GM23248 (cell line): ENCODE measurements around the gene C1QTNF6. TPM values are rescaled to one million over a fixed set of nuclear protein-coding genes. Genes with fewer than 3 reads are reported as not detected.
"Not testable (repeated sequence)": the region's sequence is repeated elsewhere in the genome, so short reads cannot be mapped to it uniquely, and the experiment has no call there.

Experiments used
- DNase-seq: peaks from one replicate; pipeline ENCODE4 v3.0.0-alpha.2; 2015
- H2AFZ ChIP-seq: fragments of 200-600 bp; sonication (generic); 2 replicates; pipeline ENCODE4 v1.6.1; 2016; ENCODE audit warnings: antibody characterized with exemption
- H3F3A ChIP-seq: fragments of 200-600 bp; sonication (generic); 2 replicates; pipeline ENCODE4 v1.6.1; 2016; ENCODE audit warnings: mild to moderate bottlenecking, antibody characterized with exemption, mixed run types; ENCODE audit not compliant: insufficient read depth
- H3K27ac ChIP-seq: fragments of 200-600 bp; sonication (generic); 2 replicates; pipeline ENCODE4 v1.5.1; 2016; ENCODE audit warnings: mild to moderate bottlenecking
- H3K27me3 ChIP-seq: fragments of 200-600 bp; sonication (generic); replicated peaks from 2 replicates; pipeline ENCODE4 v1.6.1; 2016; ENCODE audit warnings: mild to moderate bottlenecking; ENCODE audit not compliant: insufficient read depth
- H3K36me3 ChIP-seq: fragments of 200-600 bp; sonication (generic); 2 replicates; pipeline ENCODE4 v1.6.1; 2016; ENCODE audit warnings: low read depth, mild to moderate bottlenecking
- H3K4me1 ChIP-seq: fragments of 200-600 bp; sonication (generic); 2 replicates; pipeline ENCODE4 v1.6.1; 2016; ENCODE audit warnings: mild to moderate bottlenecking; ENCODE audit not compliant: insufficient read depth
- H3K4me2 ChIP-seq: fragments of 200-600 bp; sonication (generic); one replicate; pipeline ENCODE4 v1.6.1; 2016; ENCODE audit warnings: mild to moderate bottlenecking; ENCODE audit not compliant: unreplicated experiment
- H3K4me3 ChIP-seq: fragments of 200-600 bp; sonication (generic); 2 replicates; pipeline ENCODE4 v1.5.1; 2016; ENCODE audit warnings: mild to moderate bottlenecking
- H3K79me2 ChIP-seq: fragments of 200-600 bp; sonication (generic); 2 replicates; pipeline ENCODE4 v1.6.1; 2016; ENCODE audit warnings: mild to moderate bottlenecking; ENCODE audit not compliant: insufficient read depth
- H3K9ac ChIP-seq: fragments of 200-600 bp; sonication (generic); 2 replicates; pipeline ENCODE4 v1.6.1; 2016; ENCODE audit warnings: mild to moderate bottlenecking
- H3K9me2 ChIP-seq: fragments of 200-600 bp; sonication (generic); 2 replicates; pipeline ENCODE4 v1.6.1; 2016; ENCODE audit warnings: mixed run types, mild to moderate bottlenecking, moderate library complexity; ENCODE audit not compliant: insufficient read depth
- H3K9me3 ChIP-seq: fragments of 200-600 bp; sonication (generic); one replicate; pipeline ENCODE4 v1.6.1; 2017; ENCODE audit warnings: low read depth
- H4K20me1 ChIP-seq: fragments of 200-600 bp; sonication (generic); 2 replicates; pipeline ENCODE4 v1.6.0; 2016; ENCODE audit not compliant: insufficient read depth
- EZH2 ChIP-seq: fragments of 200-600 bp; sonication (generic); IDR thresholded peaks from 2 replicates; pipeline ENCODE4 v1.6.1; 2018; ENCODE audit warnings: antibody characterized with exemption, mild to moderate bottlenecking; ENCODE audit not compliant: insufficient read depth, poor library complexity, severe bottlenecking
- EZH2phosphoT487 ChIP-seq: fragments of 200-600 bp; sonication (generic); IDR thresholded peaks from 2 replicates; pipeline ENCODE4 v1.6.1; 2018; ENCODE audit warnings: antibody characterized with exemption, moderate library complexity, mild to moderate bottlenecking, low read depth; ENCODE audit not compliant: insufficient read depth
- WGBS, 2 experiments: methylation state at CpG; one replicate each; pipeline ENCODE4 v1.1.6; 2015 to 2017; ENCODE audit warnings: low lambda C conversion rate in 2 of 2, low coverage in 1 of 2; ENCODE audit errors: missing lambda C conversion rate in 2 of 2; 5-methylcytosine and 5-hydroxymethylcytosine counted together
- in situ Hi-C: fragments of 300-500 bp; cut with MboI; formaldehyde crosslinking; loops from 2 replicates; pipeline ENCODE4 v1.15.0; 2020
- polyA plus RNA-seq: library from polyadenylated mRNA; unstranded; fragments of >200 nt; fragmentation: Nextera tagmentation; extraction: Ambion mirVana; gene quantifications from 2 replicates; pipeline ENCODE4 v1.2.1, GENCODE V29; 2016
- total RNA-seq: library from RNA; depleted of rRNA; stranded (reverse); fragments of >200 nt; shearing (Covaris generic); gene quantifications from 2 replicates; pipeline ENCODE4 v1.2.3, GENCODE V29; 2014

Gene C1QTNF6
- total and polyA plus RNA-seq, 2 experiments from 2014 or later: 4.0 to 8.9 TPM

GRCh38 chr22:37172266-37173245 is 15.5 kb downstream of the C1QTNF6 start:
- Histone ChIP-seq H3K27me3 (no peaks in the 10 kb centered on the region; the same call in 1 of the 2 replicates), H3K4me1 (peaks cover 16% of the 10 kb centered on the region), H3F3A (peaks cover 7% of the 10 kb centered on the region; the same call in 1 of the 2 replicates), H4K20me1 (no peaks in the 10 kb centered on the region), H3K9me2 (no peaks in the 10 kb centered on the region), H3K27ac (no peak overlapping the region), H3K4me3 (no peak overlapping the region), H3K4me2 (no peak overlapping the region), H2AFZ (no peak overlapping the region), H3K79me2 (no peaks in the 10 kb centered on the region), H3K9ac (no peak overlapping the region), H3K9me3 (no peaks in the 10 kb centered on the region), H3K36me3 (no peaks in the 10 kb centered on the region)
- DNase-seq: no peak
- TF ChIP-seq EZH2phosphoT487 (no peak), EZH2 (no peak)
- WGBS, 2 experiments: 74 to 81% methylated on average over 13 to 14 of the region's 14 CpGs
- in situ Hi-C loops: no loop called here

GRCh38 chr22:37171662-37172061 is 16.4 kb downstream of the C1QTNF6 start:
- in situ Hi-C loops: no loop called here
- H3K9ac ChIP-seq: no peak overlapping the region
- H3K27me3 ChIP-seq: no peaks in the 10 kb centered on the region; the same call in 1 of the 2 replicates

GRCh38 chr22:37170689-37171405 is 17.2 kb downstream of the C1QTNF6 start:
- H3K36me3 ChIP-seq, H2AFZ ChIP-seq, H3F3A ChIP-seq, H3K27me3 ChIP-seq, H3K9ac ChIP-seq, H3K4me2 ChIP-seq, H3K27ac ChIP-seq, H3K79me2 ChIP-seq, H3K4me1 ChIP-seq, H3K9me3 ChIP-seq, H3K9me2 ChIP-seq, H4K20me1 ChIP-seq, in situ Hi-C loops, H3K4me3 ChIP-seq: not testable (repeated sequence)
- 42 to 43% methylated on average over 16 of the region's 16 CpGs for WGBS, 2 experiments
- peak; percentile 19 for DNase-seq

More at GRCh38 chr22:37171662-37172061, 16.4 kb downstream of the C1QTNF6 start:
- Histone ChIP-seq H3K79me2 (no peaks in the 10 kb centered on the region), H3K9me3 (no peaks in the 10 kb centered on the region), H3K27ac (no peak overlapping the region), H3K4me2 (no peak overlapping the region), H3K9me2 (no peaks in the 10 kb centered on the region), H2AFZ (no peak overlapping the region), H3K36me3 (no peaks in the 10 kb centered on the region), H4K20me1 (no peaks in the 10 kb centered on the region), H3F3A (peaks cover 7% of the 10 kb centered on the region; the same call in 1 of the 2 replicates), H3K4me3 (no peak overlapping the region), H3K4me1 (peaks cover 11% of the 10 kb centered on the region)
- TF ChIP-seq EZH2phosphoT487: no peak
- TF ChIP-seq EZH2: no peak
- 78 to 81% methylated on average over 5 of the region's 5 CpGs for WGBS, 2 experiments
- no peak for DNase-seq

- Histone ChIP-seq H3K9ac (no peak overlapping the region), H3K4me3 (no peak overlapping the region), H3K9me2 (no peaks in the 10 kb centered on the region), H3K27me3 (no peaks in the 10 kb centered on the region; the same call in 1 of the 2 replicates), H3K79me2 (no peaks in the 10 kb centered on the region), H3K4me2 (no peak overlapping the region), H4K20me1 (no peaks in the 10 kb centered on the region), H3F3A (peaks cover 7% of the 10 kb centered on the region; the same call in 1 of the 2 replicates), H3K36me3 (no peaks in the 10 kb centered on the region), H3K9me3 (no peaks in the 10 kb centered on the region), H2AFZ (no peak overlapping the region), H3K27ac (no peak overlapping the region), H3K4me1 (no peaks in the 10 kb centered on the region)
- no peak for DNase-seq
- in situ Hi-C loops: no loop called here
- WGBS, 2 experiments: 63 to 66% methylated on average over 10 of the region's 10 CpGs
- TF ChIP-seq EZH2phosphoT487 (no peak), EZH2 (no peak)
These were observed 17.9 kb downstream of the C1QTNF6 start for GRCh38 chr22:37169947-37170688.
